HG02938 (cell line): ENCODE measurements around the gene BTD.
"Not testable (repeated sequence)": the region's sequence is repeated elsewhere in the genome, so short reads cannot be mapped to it uniquely, and the experiment has no call there.

Experiments
- ATAC-seq: cut with Tn5 transposase; IDR thresholded peaks from one replicate; pipeline ENCODE4 v1.9.1; 2021; ENCODE audit warnings: mild to moderate bottlenecking, moderate library complexity; ENCODE audit not compliant: unreplicated experiment

Gene BTD

DNA sequence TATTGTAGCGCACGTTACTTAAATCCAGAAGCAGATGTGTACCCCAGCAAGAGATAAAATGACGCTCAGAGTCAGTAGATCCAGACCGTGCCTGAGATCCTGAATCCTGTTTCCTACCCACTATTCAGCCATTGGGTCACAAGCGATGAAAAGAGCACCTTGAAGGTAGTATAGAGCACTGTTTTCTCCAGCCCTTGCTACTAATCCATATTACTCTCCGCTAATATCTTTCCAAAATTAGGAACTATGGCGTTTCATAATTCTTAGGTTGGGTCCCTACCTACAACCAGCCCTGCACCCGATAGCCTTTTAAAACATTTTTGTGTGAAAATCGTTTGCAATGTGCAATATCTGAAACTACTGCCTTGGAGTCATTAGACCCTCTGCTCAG, 596 bp downstream of the BTD start:
- peak; percentile 8 for ATAC-seq

- not testable (repeated sequence) for ATAC-seq
Observed at GRCh38 chr3:15602816-15603215, 1.3 kb downstream of the BTD start.

GRCh38 chr3:15604584-15604983, 3.0 kb downstream of the BTD start:
- ATAC-seq, result not testable (repeated sequence)

DNA sequence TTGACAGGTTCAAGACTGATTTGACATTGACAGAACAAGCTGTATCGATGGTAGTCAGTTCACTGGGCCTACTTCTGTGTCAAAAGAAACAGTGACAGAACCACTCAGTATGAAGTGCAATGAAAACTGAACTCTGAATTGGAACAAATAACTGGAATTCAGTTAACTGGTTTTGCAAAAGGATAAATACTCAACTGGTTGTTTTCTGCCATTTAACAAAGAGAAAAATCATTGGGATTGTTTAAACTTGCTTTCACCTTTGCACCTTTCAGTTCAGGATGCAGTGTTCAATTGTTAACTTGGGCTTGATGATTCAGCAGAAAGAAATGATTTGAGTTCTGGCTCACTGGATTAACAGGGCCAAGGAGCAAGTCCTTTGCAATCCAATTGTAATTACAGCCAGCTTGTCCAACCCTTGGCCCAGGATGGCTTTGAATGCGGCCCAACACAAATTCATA, 4.9 kb downstream of the BTD start:
- ATAC-seq, result no peak

DNA sequence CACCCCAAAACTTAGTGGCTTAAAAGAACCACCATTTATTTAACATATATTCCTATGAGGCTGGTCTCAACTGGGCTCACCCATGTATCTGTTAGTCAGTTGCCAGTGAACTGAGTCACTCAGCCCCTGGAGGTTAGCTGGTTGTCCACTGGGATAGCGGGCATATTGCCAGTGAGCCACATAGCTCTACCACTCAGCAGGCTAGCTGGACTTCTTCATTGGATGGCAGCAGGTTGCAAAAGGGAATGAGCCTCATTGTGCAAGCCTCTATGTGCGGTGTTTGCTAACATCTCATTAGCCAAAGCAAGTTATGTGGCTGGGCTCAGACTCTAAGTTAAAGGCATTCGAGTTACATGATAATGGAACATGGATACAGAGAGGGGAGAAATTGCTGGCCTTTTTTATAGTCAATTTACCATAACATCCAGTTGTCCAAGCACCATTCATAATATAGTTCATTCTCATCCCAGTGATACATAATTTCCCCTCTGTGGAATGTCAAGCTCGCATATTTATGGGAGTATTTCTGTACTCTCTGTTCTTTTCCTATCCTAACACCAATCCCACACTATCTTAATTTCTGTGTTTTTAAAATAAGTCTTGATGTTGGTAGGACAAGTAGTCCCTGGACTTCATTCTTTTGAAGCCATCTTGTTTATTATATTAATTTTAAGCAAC, 8.7 kb downstream of the BTD start:
- ATAC-seq, result no peak

GRCh38 chr3:15611018-15611417, 9.5 kb downstream of the BTD start:
- no peak for ATAC-seq

DNA sequence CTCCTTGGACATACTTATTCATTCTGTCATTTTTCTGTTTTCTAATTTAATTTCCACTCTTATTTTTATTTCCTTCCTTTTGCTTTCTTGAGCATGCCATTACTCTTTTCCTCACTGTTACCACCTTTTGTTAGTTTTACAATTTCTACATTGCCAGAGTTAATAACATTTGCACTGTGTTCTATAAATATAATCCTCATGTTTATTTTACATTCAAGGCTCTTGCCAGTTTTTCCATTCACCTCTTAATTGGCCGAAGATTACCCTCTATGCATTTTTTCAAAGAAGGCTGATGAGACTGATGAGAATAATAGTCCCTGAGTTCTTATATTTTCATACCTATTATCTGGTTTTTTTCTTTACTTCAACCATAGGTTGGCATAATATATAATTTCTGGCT, 10.5 kb downstream of the BTD start:
- ATAC-seq, result no peak

- no peak for ATAC-seq
Observed at GRCh38 chr3:15614958-15615357, 13.4 kb downstream of the BTD start.

DNA sequence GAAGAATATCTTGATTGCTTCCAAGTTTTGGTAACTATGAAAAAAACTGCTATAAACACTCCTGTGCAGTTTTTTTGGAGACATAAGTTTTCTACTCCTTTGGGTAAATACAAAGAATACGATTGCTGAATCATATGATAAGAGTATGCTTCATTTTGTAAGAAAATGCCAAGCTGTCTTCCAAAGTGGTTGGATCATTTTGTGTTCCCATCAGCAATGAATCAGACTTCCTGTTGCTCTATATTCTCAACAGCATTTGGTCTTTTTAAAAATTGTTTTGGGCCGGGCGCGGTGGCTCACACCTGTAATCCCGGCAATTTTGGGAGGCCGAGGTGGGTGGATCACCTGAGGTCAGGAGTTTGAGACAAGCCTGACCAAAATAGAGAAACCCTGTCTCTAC, 14.5 kb downstream of the BTD start:
- no peak for ATAC-seq

DNA sequence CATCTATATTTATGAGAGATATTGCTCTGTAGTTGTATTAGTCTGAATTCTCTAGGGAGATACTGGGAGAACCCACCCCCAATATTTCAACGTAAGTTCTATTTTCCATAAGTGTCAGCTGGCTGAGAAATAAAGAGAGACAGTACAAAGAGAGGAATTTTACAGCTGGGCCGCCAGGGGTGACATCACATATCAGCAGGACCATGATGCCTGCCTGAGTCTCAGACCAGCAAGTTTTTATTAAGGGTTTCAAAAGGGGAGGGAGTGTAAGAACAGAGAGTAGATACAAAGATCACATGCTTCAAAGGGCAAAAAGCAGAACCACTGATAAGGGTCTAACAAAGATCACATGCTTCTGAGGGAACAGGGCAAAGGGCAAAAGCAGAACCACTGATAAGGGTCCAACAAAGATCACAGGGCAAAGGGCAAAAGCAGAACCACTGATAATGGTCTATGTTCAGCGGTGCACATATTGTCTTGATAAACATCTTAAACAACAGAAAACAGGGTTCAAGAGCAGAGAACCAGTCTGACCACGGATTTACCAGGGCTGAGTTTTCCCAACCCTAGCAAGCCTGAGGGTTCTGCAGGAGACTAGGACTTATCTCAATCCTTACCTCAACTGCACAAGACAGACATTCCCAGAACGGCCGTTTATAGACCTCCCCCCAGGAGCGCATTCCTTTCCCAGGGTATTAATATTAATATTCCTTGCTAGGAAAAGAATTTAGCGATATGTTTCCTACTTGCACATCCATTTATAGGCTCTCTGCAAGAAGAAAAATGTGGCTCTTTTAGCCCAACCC, 18.3 kb downstream of the BTD start:
- ATAC-seq, result not testable (repeated sequence)

DNA sequence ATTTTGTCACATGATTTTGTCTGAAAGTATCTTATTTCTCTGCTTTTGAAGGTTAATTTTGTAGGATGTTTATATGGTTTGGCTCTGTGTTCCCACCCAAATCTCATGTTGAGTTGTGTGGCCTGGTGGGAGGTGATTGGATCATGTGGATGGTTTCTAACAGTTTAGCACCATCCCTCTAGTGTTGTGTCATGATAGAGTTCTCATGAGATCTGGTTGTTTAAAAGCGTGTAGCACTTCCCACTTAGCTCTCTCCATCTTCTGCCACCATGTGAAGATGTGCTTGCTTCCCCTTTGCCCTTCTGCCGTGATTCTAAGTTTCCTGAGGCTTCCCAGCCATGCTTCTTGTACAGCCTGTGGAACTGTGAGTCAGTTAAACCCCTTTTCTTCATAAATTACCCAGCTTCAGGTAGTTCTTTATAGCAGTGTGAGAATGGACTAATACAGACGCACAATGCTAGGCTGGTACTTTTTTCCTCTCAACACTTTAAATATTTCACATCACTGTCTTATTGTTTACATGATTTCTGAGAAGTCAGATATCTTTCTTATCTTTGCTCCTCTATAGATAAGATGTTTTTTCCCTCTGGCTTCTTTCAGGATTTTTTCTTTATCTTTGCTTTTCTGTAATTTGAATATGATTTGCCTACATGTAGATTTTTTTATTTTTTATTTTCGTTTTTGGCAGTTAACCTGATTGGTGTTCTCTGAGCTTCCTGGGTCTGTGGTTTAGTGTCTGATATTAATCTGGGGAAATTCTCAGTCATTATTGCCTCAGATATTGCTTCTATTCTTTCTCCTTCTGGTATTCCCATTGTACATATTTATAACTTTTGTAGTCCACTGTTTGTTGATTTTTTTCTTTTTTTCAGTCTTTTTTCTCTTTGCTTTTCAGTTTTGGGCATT, 22.2 kb downstream of the BTD start:
- ATAC-seq, result no peak

DNA sequence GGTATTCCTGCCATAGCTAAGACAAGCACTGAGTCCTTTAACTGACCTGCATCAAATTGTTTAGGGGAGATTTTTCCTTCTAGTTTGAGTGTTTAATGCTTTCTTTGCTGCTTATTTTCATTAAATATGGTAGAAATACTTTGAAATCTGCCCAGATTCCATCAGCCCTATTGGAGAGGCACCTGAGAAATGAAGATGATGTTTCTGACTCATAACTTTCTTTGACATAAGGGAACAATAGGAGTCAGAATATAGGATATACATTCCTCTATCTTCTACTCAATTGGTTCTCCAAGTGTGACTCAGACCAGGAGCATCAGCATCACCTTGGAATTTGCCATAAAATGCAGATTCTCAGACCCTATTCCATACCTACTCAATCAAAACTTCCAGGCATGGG, 27.4 kb downstream of the BTD start:
- no peak for ATAC-seq

- ATAC-seq, result peak; percentile 93
Observed at GRCh38 chr3:15629860-15630597, 28.5 kb downstream of the BTD start.

GRCh38 chr3:15630646-15631350, 29.3 kb downstream of the BTD start:
- peak; percentile 46 for ATAC-seq

GRCh38 chr3:15631426-15632211, 30.1 kb downstream of the BTD start:
- no peak for ATAC-seq

- ATAC-seq, result no peak
Observed at GRCh38 chr3:15632212-15632580, 30.7 kb downstream of the BTD start.

DNA sequence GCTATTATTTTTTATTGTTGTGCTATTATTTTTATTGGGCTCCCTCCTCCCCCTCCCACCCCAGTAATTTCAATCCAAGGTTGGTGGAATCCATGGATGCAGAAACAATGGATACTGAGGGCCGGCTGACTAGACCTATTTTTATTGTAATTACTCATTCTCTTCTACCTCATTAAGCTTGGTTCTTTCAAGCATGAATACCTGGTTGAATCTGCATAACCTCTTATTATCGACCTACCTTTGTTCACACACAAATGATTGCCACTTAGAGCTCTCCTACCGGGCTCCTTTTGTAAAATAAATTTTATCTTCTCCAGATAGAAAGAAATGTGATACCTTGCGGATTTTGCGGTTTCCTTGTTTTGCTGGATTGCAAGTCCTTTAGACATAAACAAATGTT, 31.6 kb downstream of the BTD start:
- ATAC-seq, result no peak

DNA sequence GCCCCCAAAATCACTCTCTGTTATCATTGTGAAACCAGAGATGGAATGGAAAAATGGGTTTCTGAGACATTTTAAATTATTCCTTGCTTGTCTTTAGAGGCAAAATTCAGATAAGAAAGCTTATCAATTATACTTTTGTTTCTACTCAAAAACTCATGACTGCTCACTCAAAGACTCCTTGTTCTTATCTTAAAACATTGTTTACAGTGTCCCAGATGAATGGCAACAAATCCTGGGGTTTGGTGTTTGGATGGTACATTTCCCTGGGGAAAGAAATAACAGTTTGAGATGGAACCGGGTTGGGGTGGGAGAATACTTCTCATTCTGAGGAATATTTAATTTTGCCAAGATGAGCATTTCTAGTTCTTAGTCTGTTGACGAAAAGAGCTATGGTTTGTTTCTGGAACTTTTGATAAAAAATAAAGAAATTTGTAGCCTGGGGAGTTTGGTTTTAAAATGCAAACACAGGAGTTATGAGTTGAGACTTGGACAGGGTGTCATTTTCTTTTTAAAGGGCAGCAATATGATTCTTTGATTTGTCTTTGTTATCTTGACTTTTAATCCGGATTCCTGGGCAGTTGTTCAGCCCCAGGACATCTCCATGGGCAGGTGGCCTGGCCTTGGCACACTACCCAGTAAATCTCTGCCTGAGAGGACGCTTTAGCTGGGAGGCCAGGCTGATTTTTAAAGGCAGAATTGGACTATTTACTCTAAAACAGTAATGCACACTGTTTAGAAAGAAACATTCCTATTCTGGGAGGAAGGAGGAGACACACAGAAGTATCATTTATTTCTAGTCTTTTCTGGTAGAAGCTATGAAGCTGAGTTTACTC, 32.4 kb downstream of the BTD start:
- no peak for ATAC-seq
